Measurements from ENCODE around the gene CAMK1D. TPM values are rescaled to one million over a fixed set of nuclear protein-coding genes. Genes with fewer than 3 reads are reported as not detected.

The CAMK1D gene
- total and polyA plus RNA-seq, 2 donors (not counting 3 experiments of a cell fraction or from before 2014, with no cell fraction given), result 0.37 to 4.2 TPM

- H3K27ac ChIP-seq (ENCODE audit: insufficient read depth, low read depth, low read length), result no peak overlapping the region
- FAIRE-seq, result no peak
- no peak overlapping the region for H3K9ac ChIP-seq (replicated peaks; ENCODE audit: extremely low read depth, insufficient read depth, low read length)
- H3K79me2 ChIP-seq (ENCODE audit: control insufficient read depth, insufficient read depth, low read length), result no peaks in the 10 kb centered on the region
- no TSS peak for BruUV-seq (replicated peaks)
- no peaks in the 10 kb centered on the region for H3K36me3 ChIP-seq (ENCODE audit: control insufficient read depth in 2 of 2, extremely low read depth in 1 of 2, insufficient read depth in 2 of 2, low read length in 2 of 2)
- H3K9me1 ChIP-seq (replicated peaks; ENCODE audit: control insufficient read depth, extremely low read depth, insufficient read depth, low read length), result no peaks in the 10 kb centered on the region
- no peaks in the 10 kb centered on the region for H3K4me1 ChIP-seq (ENCODE audit: control insufficient read depth, extremely low read depth, insufficient read depth, low read length)
- dilution Hi-C loops (cut with MboI; ENCODE audit: extremely low pct_ligation_motif_present, low sequenced_read_pairs), result no loop called here
- no peak overlapping the region for H3K4me3 ChIP-seq (replicated peaks in 1 of 3; ENCODE audit: insufficient read depth in 1 of 3, low read depth in 1 of 3, low read length in 3 of 3)
- no peaks in the 10 kb centered on the region for H3K27me3 ChIP-seq (ENCODE audit: control insufficient read depth in 2 of 2, insufficient read depth in 2 of 2, low read length in 2 of 2)
- TF ChIP-seq MYC (IDR thresholded peaks at IDR 0.05; ENCODE audit: low read depth, low read length) (no peak), CTCF (IDR thresholded peaks at IDR 0.05; ENCODE audit: extremely low read depth in 1 of 2, insufficient read depth in 1 of 2, low read depth in 1 of 2, low read length in 2 of 2) (no peak), EZH2 (IDR thresholded peaks at IDR 0.05; ENCODE audit: borderline replicate concordance, low read depth, low read length, severe bottlenecking) (no peak), POLR2AphosphoS5 (IDR thresholded peaks at IDR 0.05; ENCODE audit: insufficient read depth, low read depth, low read length) (no peak), FOS (IDR thresholded peaks at IDR 0.05; ENCODE audit: borderline replicate concordance, insufficient read depth, low read length) (no peak), GATA2 (IDR thresholded peaks at IDR 0.05; ENCODE audit: insufficient read depth, insufficient read length, low read depth, low read length) (no peak)
- no peaks in the 10 kb centered on the region for H3K9me3 ChIP-seq (replicated peaks; ENCODE audit: control insufficient read depth, insufficient read depth, low read length)
- CTCF ChIA-PET, result interaction anchor here (1.5 kb wide), 1 partner anchor 23 kb away, joined by 3 read pairs; no protein-coding TSS in a partner anchor
- H3K4me2 ChIP-seq (ENCODE audit: insufficient read depth, low read length), result no peak overlapping the region
- no peak for DNase-seq (ENCODE audit: low read depth, low spot score)
- H4K20me1 ChIP-seq (replicated peaks; ENCODE audit: control insufficient read depth, extremely low read depth, insufficient read depth, low read length), result no peaks in the 10 kb centered on the region
- intact Hi-C loops (cut with micrococcal nuclease), result no loop called here
- H2AFZ ChIP-seq (ENCODE audit: low read depth, low read length), result no peak overlapping the region
- POLR2A ChIA-PET, result no interaction called here
These were observed 32.3 kb downstream of the CAMK1D start for GRCh38 chr10:12381536-12382156.

Data from endothelial cell of umbilical vein (primary cell).